Kidney glomerular epithelial cell (primary cell): ENCODE measurements around the gene PPP1R15B.
A peak's percentile ranks its signal among the peaks of the same experiment; 100 is the strongest.
"Not testable (repeated sequence)": the region's sequence is repeated elsewhere in the genome, so short reads cannot be mapped to it uniquely, and the experiment has no call there.

Experiments used
- DNase-seq: peaks from one replicate; lab custom pipeline; 2025; lab: John Stamatoyannopoulos, UW

PPP1R15B gene

GRCh38 chr1:204443871-204444581, 32.4 kb upstream of the PPP1R15B start:
- DNase-seq = peak; percentile 38

GRCh38 chr1:204443260-204443619, 31.6 kb upstream of the PPP1R15B start:
- no peak for DNase-seq

- no peak for DNase-seq
Observed at GRCh38 chr1:204442376-204443259, 31.0 kb upstream of the PPP1R15B start.

GRCh38 chr1:204441558-204441957, 29.9 kb upstream of the PPP1R15B start:
- no peak for DNase-seq

- no peak for DNase-seq
Observed at GRCh38 chr1:204439621-204440375, 28.2 kb upstream of the PPP1R15B start.

GRCh38 chr1:204438628-204439027, 27.0 kb upstream of the PPP1R15B start:
- peak; percentile 97 for DNase-seq

GRCh38 chr1:204437796-204438570, 26.4 kb upstream of the PPP1R15B start:
- DNase-seq = no peak

- DNase-seq = no peak
Observed at GRCh38 chr1:204435872-204436271, 24.3 kb upstream of the PPP1R15B start.

GRCh38 chr1:204435381-204435831, 23.8 kb upstream of the PPP1R15B start:
- DNase-seq = no peak

GRCh38 chr1:204434116-204434755, 22.6 kb upstream of the PPP1R15B start:
- no peak for DNase-seq

- DNase-seq = no peak
Observed at GRCh38 chr1:204432708-204433107, 21.1 kb upstream of the PPP1R15B start.

- peak; percentile 72 for DNase-seq
Observed at GRCh38 chr1:204431310-204432184, 19.9 kb upstream of the PPP1R15B start.

GRCh38 chr1:204429746-204430145, 18.1 kb upstream of the PPP1R15B start:
- DNase-seq = no peak

GRCh38 chr1:204426971-204427701, 15.5 kb upstream of the PPP1R15B start:
- DNase-seq = no peak

GRCh38 chr1:204426474-204426873, 14.9 kb upstream of the PPP1R15B start:
- no peak for DNase-seq

GRCh38 chr1:204426035-204426436, 14.4 kb upstream of the PPP1R15B start:
- DNase-seq = peak; percentile 67

GRCh38 chr1:204424621-204425020, 13.0 kb upstream of the PPP1R15B start:
- no peak for DNase-seq

- not testable (repeated sequence) for DNase-seq
Observed at GRCh38 chr1:204422061-204422705, 10.6 kb upstream of the PPP1R15B start.

GRCh38 chr1:204421441-204421840, 9.8 kb upstream of the PPP1R15B start:
- DNase-seq = no peak
